Gastrocnemius medialis (tissue), 4 donors: ENCODE data around the gene DNAAF1.

Experiments used
- CTCF ChIP-seq, 5 experiments: fragments of 450-650 bp in 3 of 5; fragments of 200-600 bp in 2 of 5; sonication (generic) in 2 of 5; IDR thresholded peaks in 4 of 5; conservative IDR thresholded peaks in 1 of 5; 1 replicate in 4 of 5; 2 replicates in 1 of 5; pipeline ENCODE4 v1.5.1; 2016 to 2019; ENCODE audit warnings: antibody characterized with exemption in 5 of 5, mild to moderate bottlenecking in 3 of 5, moderate library complexity in 3 of 5
- POLR2A ChIP-seq, 2 donors: fragments of 450-650 bp; IDR thresholded peaks; one replicate each; pipeline ENCODE4 v1.6.1; 2017; ENCODE audit warnings: antibody characterized with exemption in 2 of 2, mild to moderate bottlenecking in 2 of 2, moderate library complexity in 2 of 2

- TF ChIP-seq CTCF (IDR thresholded peaks at IDR 0.05 in 4 of 5, conservative IDR thresholded peaks at IDR 0.05 in 1 of 5) (no peak), POLR2A (IDR thresholded peaks at IDR 0.05) (no peak)
Observed at GRCh38 chr16:84107921-84108320, 37.2 kb upstream of the DNAAF1 start.
